G401 (cell line): ENCODE measurements around the gene TNFAIP8L3. TPM values are rescaled to one million over a fixed set of nuclear protein-coding genes. Genes with fewer than 3 reads are reported as not detected.

ENCODE experiments used
- DNase-seq: peaks from one replicate; pipeline ENCODE4 v3.0.0-alpha.2; 2015; ENCODE audit warnings: low spot score
- in situ Hi-C: cut with HindIII; loops from 2 replicates; pipeline ENCODE4 v1.10.0; 2016; ENCODE audit warnings: low sequenced_read_pairs, mixed read lengths
- total RNA-seq: library from RNA; depleted of rRNA; stranded (reverse); fragments of >200 nt; shearing (Covaris generic); gene quantifications from 2 replicates; pipeline ENCODE4 v1.2.3, GENCODE V29; 2014

The TNFAIP8L3 gene
- total RNA-seq, 1 experiment from 2014 or later = not detected

DNA sequence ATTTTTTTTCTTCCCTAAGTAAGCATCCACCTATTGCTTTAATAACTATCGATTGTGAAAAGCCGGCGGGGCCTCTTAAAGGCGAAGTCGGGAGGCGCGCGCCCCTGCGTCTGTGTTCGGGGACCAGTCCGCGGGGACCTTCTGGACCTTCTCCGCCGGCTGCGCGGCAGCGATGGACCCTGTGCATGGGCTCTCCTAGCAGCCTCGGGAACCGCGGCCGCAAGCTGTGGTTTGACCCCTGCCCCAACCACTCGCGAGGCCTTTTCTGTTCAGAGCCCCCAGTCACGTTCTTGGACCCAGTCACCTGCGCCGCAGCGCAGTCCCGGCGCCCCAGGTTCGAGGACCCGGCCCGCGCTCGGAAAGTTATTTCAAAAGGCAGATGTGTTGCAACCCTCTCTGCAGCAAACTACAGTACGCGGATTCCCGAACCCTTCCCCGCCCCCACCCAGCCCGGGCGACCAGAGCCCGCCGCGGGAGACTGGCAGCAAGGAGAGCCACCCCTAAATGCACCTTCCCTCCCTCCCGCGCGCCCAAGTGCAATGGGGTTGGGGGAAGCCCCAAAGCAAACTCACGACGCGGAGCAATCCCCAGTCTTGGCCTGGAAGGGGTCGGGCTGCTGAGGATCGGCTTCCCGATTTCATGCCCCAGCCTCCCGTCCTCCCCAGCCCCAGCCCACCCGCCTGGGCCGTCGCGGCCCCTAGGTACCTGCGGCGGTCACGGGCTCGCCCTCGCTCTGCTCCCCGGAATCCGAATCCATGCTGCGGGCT is 684 bp downstream of the TNFAIP8L3 start:
- no peak for DNase-seq
- in situ Hi-C loops = no loop called here

DNA sequence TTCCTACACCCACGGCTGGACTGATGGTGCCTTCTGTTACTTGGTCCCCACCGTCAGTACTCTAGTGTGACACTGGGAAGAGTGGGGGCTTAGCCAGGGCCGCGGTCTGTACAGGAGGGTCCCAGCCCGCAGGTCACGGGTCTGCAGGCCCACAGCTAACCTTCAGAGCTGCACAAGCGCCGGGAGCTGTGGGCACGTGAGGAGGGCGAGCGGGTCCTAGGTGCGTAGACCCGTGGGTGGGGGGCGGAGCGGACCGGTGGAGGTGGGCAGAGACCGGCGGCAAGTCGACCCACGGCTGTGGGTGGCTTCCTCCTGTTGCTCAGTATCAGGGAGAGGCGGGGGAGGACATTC is 1.2 kb downstream of the TNFAIP8L3 start:
- in situ Hi-C loops = no loop called here
- DNase-seq = no peak

DNA sequence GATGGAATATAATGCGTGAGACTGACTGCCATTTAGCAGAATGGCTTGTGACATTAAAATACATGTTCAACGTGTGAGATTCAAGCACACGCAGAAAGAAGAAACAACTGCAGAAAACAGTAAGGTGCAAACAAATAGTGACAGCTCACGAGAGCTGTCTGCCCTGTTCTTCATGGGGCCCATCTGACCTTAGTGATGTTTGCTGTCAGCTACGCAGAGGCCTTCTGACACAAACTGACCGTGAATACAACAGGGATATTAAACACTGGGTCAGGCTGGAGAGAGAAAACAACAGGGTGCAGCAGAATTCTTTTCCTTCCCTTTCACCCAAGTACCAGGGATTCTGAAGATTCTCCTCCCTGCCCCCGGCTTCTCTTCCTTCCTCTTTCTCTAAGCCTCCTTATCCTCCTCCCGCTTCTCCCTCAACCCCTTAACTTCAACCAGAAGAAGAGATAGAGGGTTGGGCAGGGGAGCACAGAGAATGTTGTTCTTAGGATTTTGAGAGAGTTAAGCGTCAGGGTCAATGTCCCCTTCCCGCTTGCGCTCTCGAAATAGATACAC is 2.1 kb downstream of the TNFAIP8L3 start:
- DNase-seq = no peak
- in situ Hi-C loops = no loop called here

DNA sequence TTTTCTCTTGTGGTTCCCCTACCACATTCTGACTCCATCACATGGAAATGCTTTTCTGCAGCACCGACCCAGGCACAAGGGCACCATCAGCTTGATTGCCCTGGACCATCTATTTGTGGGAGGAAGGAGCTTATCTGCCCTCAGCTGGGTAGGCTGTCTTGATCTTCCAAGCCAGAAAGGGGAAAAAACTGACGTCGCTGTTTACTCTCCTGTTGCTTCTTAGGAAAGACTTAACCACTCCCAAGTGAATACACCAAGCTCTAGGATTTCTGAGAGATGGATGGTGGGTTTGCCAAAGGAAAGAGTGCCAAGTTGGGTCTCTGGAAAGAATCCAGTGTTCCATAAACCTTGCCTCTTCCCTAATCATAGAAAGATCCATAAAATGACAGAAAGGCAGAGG is 4.0 kb downstream of the TNFAIP8L3 start:
- in situ Hi-C loops = no loop called here

DNA sequence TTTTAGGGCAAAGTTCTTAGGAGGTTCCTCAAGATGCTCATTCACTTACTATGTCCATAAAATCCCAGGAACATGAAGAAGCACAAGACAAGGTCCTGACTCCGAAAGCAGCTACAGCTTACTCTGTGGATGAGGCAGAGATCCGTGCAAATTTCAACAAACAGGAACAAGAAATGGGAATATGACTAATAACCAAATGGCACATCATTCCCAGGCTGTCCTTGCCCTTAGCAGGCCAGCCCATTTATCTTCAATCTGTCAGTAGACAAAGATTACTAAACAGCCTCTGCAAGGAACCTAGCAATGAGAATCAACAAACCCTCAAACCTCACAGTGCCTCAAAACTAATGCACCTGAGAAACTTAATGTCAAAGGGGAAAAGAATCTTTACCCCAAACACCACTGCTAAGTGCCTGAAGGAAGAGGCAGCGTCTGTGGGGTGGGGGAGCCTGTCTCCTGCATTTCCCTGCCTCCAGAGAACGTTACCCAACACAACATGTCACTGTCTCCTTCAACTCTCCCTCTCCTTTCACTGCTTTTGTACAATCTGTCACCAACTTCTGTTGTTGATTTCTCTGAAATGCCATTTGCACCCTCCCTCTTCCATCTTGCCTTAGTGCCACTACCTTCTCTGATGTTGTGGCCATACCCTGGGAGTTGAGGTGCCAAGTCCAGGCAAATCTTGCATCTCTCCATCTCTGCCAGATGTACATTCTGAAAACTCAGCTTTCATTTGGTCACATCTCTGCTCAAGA is 4.8 kb downstream of the TNFAIP8L3 start:
- DNase-seq = no peak
- in situ Hi-C loops = no loop called here

More for the DNA sequence above, 4.0 kb downstream of the TNFAIP8L3 start:
- no peak for DNase-seq

DNA sequence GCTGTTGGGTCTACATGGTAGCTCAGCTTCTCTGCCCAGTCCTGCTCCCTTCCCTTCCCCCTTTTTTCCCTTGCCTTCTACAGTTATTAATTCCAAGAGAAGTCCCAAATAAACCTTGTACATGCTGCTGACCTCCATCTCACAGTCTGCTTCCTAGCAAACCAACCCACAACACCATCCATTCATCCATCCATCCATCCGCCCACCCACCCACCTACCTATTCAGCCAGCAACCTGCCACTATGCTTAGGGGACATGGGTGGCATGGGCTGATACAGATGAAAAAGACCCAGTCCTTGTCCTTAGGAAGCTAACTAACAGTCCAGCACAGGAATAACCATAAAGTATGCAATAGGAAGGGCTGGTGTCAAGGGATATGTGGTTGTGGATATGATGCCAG is 5.7 kb downstream of the TNFAIP8L3 start:
- in situ Hi-C loops = no loop called here

DNA sequence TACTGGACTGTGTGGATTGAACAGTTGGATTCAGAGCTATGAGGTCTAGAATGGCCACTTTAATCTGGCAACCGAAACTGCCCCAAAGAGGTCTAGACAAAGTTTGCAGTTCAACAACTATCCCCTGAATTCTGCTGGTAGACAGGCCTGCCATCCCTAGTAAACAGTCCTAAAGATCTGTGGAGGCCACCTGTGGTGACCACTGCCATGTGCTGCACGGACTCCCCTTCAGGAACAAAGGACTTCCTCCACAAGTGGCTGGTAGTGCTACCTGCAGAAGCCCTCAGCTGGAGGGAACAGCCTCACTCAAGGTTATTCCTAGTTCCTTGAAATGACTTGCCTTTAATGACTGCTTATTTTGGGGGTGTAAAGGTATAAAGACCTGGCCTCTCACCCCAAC is 6.1 kb downstream of the TNFAIP8L3 start:
- in situ Hi-C loops = no loop called here

More for the DNA sequence above, 5.7 kb downstream of the TNFAIP8L3 start:
- DNase-seq = no peak

DNA sequence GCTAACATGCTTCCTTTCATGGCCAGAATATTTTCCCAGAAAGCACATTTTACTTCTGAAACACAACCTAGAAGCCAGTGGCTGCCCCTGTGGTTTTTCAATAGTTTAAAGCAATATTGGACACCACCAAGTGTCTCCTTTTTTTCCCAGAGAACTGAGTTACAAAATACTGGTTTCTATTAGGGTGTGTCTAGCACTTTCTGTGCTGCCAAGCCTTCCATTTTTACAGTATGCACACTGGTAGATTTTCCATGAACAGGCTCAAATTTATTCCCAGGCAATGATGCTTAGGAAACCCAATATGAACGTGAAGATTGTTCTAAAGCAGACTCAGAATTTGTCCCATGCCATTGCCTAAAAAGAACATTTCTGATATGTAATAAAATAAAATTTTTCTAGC is 7.2 kb downstream of the TNFAIP8L3 start:
- no peak for DNase-seq
- in situ Hi-C loops = no loop called here

More for the DNA sequence above, 6.1 kb downstream of the TNFAIP8L3 start:
- no peak for DNase-seq

DNA sequence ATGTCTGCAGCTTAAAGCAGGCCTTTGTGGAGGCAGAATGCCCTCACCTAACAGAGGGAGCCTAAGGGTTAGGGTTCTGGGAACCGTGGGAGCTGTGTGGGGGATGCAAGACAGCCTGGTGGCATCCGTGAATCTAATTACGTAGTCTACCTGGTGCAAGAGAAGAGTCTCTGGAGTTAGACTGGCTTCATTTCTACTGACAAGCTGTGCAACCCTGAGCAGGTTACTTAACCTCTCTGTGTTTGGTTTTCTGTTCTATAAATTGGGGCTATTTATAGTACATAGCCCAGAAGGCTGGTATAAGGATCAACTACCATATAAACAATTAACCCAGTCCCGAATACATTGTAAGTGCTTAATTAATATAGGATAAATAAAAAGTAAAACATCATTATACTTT is 8.3 kb downstream of the TNFAIP8L3 start:
- no peak for DNase-seq
- in situ Hi-C loops = no loop called here

DNA sequence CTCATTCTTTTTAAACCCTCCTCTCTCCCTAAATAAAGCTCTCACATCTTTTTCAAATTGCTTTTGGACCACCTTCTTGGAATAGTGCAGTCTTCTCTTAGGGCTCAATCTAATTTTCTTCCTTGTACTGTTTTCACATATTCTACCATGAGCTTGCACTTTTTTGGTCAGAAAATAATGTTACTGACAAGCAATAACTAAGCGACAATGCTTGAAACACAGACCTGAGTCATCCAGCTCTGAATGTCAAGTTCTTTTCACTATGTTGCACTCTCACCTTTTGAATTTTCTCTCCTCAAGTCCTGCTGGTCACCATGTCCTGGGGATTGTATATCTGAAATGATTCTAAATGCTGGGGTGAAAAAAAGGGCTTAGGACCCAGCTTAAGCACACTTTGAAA is 8.9 kb downstream of the TNFAIP8L3 start:
- DNase-seq = no peak
- in situ Hi-C loops = no loop called here

DNA sequence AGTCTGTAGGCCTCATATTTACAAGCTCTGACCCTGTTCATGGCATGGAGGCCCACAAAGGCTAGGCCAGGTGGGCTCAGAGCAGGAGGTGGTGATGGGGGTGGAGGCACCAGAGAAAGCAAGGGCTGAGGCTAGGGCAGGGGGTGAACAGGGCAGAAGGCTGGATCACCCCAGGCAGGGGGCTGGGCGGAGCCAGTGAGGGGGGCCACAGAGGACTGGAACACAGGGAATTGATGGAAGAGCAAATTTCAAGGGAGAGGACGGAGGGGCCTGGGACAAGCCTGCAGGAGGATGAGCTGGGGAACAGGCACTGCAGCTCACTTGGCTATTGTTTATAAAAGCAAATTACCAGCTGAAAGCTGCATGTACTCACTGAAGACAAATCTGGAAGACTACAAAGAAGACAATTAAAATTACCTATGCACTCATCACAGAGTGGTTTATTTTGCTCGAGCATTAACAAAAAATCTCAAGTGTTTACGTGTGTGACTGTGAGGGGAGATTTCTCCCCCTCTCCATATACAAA is 11.0 kb downstream of the TNFAIP8L3 start:
- in situ Hi-C loops = no loop called here
- DNase-seq = no peak

DNA sequence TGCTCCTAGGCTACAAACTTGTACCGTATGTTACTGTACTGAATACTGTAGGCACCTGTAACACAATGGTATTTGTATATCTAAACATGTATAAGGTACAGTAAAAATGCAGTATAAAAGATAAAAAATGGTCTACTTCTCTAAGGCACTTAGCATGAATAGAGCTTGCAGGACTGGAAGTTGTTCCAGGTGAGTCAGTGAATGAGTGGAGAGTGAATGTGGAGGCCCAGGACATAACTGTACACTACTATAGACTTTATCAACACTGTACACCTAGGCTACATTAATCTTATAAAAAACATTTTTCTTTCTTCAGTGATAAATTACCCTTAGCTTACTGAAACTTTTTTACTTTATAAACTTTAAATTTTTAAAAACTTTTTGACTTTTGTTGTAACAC is 12.5 kb downstream of the TNFAIP8L3 start:
- in situ Hi-C loops = no loop called here

DNA sequence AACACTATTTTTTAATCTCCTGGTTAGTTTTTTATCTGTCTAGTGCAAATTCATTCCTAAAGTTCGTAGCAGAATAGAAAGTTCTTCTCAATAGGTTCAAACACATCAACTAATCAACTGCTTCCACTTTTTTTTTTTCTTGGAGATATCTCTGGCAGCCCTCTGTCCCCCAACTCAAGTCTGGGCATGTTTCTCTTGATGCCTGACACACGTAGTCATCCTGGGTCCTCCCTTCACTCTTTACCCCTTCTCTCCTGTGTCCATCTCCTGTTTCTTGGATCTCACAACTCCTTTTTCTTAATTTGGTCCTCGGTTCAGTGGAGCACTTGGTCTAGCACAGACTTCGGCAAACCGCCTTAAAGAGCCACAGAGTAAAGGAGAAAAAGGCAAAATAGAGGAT is 14.4 kb downstream of the TNFAIP8L3 start:
- in situ Hi-C loops = no loop called here
- no peak for DNase-seq

More for the DNA sequence above, 12.5 kb downstream of the TNFAIP8L3 start:
- DNase-seq = no peak

DNA sequence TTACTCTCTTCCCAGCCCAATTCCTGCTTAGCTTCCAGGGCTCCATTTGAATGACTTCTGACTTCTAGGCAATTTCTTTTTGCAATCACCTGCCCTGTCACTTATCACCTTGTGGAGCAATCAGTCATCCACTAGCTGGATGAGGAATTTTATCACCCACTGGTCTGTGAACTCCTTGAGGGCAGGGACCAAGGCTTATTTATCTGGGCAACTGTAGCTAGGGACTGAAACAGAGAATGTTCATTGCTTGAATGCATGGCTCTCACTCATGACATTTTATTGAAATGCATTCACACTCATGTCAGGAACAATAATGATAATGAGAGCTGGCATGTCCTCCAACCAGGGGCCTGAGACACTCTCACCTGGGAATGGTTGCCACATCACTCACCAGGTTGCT is 15.5 kb downstream of the TNFAIP8L3 start:
- DNase-seq = no peak
- in situ Hi-C loops = no loop called here

DNA sequence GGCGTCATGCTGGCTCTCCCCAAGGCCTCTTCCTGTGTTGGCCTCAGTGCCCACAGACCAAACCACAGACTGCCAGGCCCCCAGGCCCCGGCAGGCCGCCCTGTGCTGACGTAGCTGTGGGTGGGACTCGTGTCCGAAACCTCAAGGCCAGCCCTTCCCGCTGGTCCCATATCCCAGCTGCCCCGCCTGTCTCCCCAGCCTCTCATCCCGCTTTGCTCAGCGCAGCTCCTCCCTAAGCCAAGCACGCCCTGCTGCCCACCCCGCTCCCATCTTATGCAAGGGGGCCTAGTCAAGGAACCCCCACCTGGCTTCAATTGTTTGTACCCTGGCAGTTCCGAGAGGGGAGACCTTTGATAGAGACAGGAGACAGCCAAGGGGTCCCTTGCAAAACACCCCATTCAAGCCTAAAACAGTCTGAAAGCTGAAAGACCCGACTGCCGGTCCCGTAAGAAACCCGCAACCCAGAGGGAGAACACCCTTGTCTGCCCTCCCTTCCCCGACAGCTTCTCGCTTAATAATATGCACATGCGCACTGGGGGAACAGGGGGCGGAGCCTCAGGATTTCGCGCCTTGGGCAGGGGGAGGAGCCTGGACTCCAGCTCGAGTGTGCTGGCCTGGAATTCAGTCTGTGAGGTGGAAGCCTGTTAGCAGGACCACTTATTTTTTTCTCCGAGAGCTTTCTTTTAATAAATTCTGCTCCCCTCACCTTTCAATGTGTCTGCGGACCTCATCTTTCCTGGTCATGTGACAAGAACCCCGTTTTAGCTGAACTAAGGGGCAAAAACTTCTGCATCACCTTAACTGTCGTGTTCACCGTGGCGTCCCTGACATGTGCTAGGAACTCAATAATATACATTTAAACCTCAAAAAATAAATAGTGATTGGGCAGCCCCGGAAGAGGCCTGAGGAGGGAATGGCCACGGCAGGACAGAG is 17.2 kb downstream of the TNFAIP8L3 start:
- in situ Hi-C loops = no loop called here
- DNase-seq = no peak

DNA sequence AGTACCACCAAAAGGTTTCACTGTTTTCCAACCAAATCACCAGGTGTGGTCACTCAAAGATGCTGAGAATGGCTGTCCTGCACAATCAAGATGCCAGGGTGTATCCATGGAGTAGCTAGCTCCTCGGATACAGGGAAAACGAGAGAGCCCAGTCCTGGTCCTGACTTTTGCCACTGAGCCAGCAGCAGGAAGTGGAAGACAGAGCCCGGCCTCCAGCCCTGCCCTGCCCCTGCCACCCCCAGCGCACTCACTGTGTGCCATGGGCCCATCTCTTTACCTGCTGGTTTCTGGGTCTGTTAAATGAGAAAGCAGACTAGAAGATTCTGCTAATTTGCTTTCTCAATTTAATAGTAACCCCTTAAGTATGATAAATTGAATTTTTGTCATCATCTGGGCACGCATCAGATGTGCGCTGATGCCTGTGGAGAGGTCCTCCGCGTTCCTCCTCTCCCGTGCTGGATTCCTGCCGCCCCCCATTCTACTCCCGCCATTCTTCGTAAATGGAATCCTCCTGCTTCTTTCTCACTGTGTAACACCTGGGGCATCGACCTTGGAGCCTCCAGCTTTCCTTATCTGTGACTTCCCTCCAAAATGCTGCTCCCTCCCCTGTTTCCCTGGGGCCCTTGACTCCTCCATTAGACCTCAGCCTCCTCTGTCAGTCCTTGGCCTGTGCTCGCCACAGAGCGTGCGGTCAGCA is 18.0 kb downstream of the TNFAIP8L3 start:
- DNase-seq = no peak
- in situ Hi-C loops = no loop called here

DNA sequence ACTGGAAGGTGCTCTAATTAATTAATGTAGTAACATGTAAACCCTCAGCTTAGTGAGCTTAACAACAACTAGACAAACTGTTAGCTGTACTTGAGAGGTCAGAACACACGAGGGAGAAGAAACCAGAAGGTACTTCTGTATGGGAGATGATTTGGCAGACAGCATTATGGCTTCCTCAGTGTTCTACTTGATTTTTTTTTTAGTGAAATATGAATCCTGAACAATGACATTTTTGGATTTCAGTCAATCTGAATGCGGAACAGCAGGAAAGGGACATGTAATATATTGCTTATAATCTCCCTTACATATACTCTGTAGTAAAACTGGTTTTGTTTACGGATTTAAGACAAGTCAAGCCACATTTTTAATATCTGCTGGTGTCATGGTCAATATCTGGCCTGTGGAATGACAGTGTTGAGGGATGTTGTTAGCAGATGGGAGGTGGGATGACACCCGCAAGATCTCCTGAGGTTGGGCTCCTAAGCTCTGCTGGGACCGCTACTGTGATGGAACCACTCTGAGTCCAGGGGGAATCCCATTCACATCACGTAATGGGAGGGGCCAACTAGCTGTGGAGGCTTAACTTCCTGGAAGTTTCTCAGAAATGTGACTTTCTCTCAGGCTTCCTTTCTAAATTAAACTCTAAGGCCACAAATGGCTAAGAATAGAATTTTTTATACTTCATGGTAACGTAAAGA is 18.7 kb downstream of the TNFAIP8L3 start:
- in situ Hi-C loops = no loop called here
- no peak for DNase-seq

DNA sequence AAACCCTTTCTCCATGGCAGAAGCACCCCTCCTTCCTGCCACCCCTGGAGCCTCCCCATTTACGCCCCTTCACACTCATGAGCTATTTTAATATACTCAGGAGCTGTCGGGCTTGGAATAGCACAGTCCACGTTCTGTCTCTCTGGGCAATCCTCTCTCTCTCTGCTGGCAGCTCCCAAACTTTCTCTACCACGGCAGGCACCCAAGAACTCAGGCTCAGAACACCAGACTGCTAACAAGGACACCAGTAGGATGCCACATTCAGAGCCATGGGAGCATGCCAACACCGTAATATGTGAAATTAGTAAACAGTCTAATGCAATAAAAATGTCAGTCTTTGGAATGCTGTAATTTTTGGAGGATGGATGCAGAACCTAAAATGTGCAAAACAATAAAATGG is 19.3 kb downstream of the TNFAIP8L3 start:
- in situ Hi-C loops = no loop called here
- peak; percentile 14 for DNase-seq
